Measurements from ENCODE around the gene ZNF416. TPM values are rescaled to one million over a fixed set of nuclear protein-coding genes. Genes with fewer than 3 reads are reported as not detected.

The ZNF416 gene
- 3.9 and 4.9 TPM in 2 replicates for total RNA-seq

GRCh38 chr19:57578487-57579205, at the start of gene ZNF416:
Gene ZNF416, minus strand, starts transcription at chr19:57578911. Its CDS starts 207 bp downstream, at chr19:57578704.

GRCh38 chr19:57613941-57614743, 35.4 kb upstream of the ZNF416 start, which contains the start of gene ZNF134:
Gene ZNF134, plus strand, starts transcription at chr19:57614242. Its CDS starts 5,227 bp downstream, at chr19:57619469.

GRCh38 chr19:57599761-57600383, 21.2 kb upstream of the ZNF416 start, which contains the start of gene ZNF530:
Gene ZNF530, plus strand, starts transcription at chr19:57599885. Its CDS starts 4,461 bp downstream, at chr19:57604346.

GRCh38 chr19:57583521-57584416, 5.1 kb upstream of the ZNF416 start, which contains the start of gene ZIK1:
Gene ZIK1, plus strand, starts transcription at chr19:57584145. Its CDS starts 212 bp downstream, at chr19:57584357.

GRCh38 chr19:57559404-57560025, 19.2 kb downstream of the ZNF416 start, which contains the start of gene ZNF550:
Gene ZNF550, minus strand, starts transcription at chr19:57559863. Its CDS starts 181 bp downstream, at chr19:57559682.

GRCh38 chr19:57527136-57527881, 51.4 kb downstream of the ZNF416 start, which contains the start of gene ZNF549:
Gene ZNF549, plus strand, starts transcription at chr19:57527356. Its CDS starts 218 bp downstream, at chr19:57527574.

Other genes with a start within 250 kb of the ZNF416 start
- 8.6 and 8.9 TPM in 2 replicates for gene ZNF304, start 227.6 kb downstream of the ZNF416 start, total RNA-seq
- gene TRAPPC2B, start 215.4 kb downstream of the ZNF416 start, total RNA-seq: 10.0 and 12.2 TPM in 2 replicates
- 5.3 and 5.4 TPM in 2 replicates for gene ZNF547, start 215.4 kb downstream of the ZNF416 start, total RNA-seq
- gene ZNF548, start 189.1 kb downstream of the ZNF416 start, total RNA-seq: 16.6 and 25.2 TPM in 2 replicates
- 9.8 and 18.7 TPM in 2 replicates for gene ZNF17, start 167.8 kb downstream of the ZNF416 start, total RNA-seq
- gene ZNF749, start 143.6 kb downstream of the ZNF416 start, total RNA-seq: 9.2 and 10.6 TPM in 2 replicates
- gene VN1R1, start 121.8 kb downstream of the ZNF416 start, total RNA-seq: 0.30 and 1.0 TPM in 2 replicates
- gene ZNF772, start 101.3 kb downstream of the ZNF416 start, total RNA-seq: 15.7 and 17.4 TPM in 2 replicates
- 10.9 and 21.7 TPM in 2 replicates for gene ZNF419, start 91.2 kb downstream of the ZNF416 start, total RNA-seq
- gene ZNF773, start 79.0 kb downstream of the ZNF416 start, total RNA-seq: 25.4 and 28.5 TPM in 2 replicates
- gene ZNF549, start 51.6 kb downstream of the ZNF416 start, total RNA-seq: 5.3 and 6.2 TPM in 2 replicates
- 9.2 and 10.7 TPM in 2 replicates for gene ZNF550, start 19.0 kb downstream of the ZNF416 start, total RNA-seq
- 3.9 and 6.2 TPM in 2 replicates for gene ZIK1, start 5.2 kb upstream of the ZNF416 start, total RNA-seq
- gene ZNF530, start 21.0 kb upstream of the ZNF416 start, total RNA-seq: 2.1 and 3.0 TPM in 2 replicates
- 17.9 and 21.1 TPM in 2 replicates for gene ZNF134, start 35.3 kb upstream of the ZNF416 start, total RNA-seq
- 11.6 and 11.8 TPM in 2 replicates for gene ZNF211, start 54.3 kb upstream of the ZNF416 start, total RNA-seq
- gene ZSCAN4, start 90.0 kb upstream of the ZNF416 start, total RNA-seq: 0.37 TPM in 1 of 2 replicates, not detected in the other
- 3.6 and 5.3 TPM in 2 replicates for gene ZNF551, start 103.1 kb upstream of the ZNF416 start, total RNA-seq
- 4.2 and 4.9 TPM in 2 replicates for gene ZNF154, start 130.3 kb upstream of the ZNF416 start, total RNA-seq
- 7.4 and 8.6 TPM in 2 replicates for gene ZNF671, start 148.7 kb upstream of the ZNF416 start, total RNA-seq
- 10.4 and 12.1 TPM in 2 replicates for gene ZNF776, start 167.9 kb upstream of the ZNF416 start, total RNA-seq
- gene ZNF586, start 190.8 kb upstream of the ZNF416 start, total RNA-seq: 17.4 and 21.4 TPM in 2 replicates
- gene ZNF552, start 236.0 kb upstream of the ZNF416 start, total RNA-seq: 6.1 and 11.9 TPM in 2 replicates

Measured in smooth muscle cell of the umbilical artery (primary cell).